ENCODE measurements around the gene METTL22.
A peak's percentile ranks its signal among the peaks of the same experiment; 100 is the strongest.
"Not testable (repeated sequence)": the region's sequence is repeated elsewhere in the genome, so short reads cannot be mapped to it uniquely, and the experiment has no call there.

METTL22 gene

GRCh38 chr16:8645141-8645521 lies 23.6 kb downstream of the METTL22 start:
- TF ChIP-seq CTCF (IDR thresholded peaks at IDR 0.05) (no peak), ZFX (IDR thresholded peaks at IDR 0.05; ENCODE audit: borderline replicate concordance) (no peak)

GRCh38 chr16:8645831-8646230 lies 24.3 kb downstream of the METTL22 start:
- TF ChIP-seq ZFX (IDR thresholded peaks at IDR 0.05; ENCODE audit: borderline replicate concordance) (no peak), CTCF (IDR thresholded peaks at IDR 0.05) (no peak)
- H3K27ac ChIP-seq: no peak overlapping the region

More at GRCh38 chr16:8645141-8645521, 23.6 kb downstream of the METTL22 start:
- H3K27ac ChIP-seq: no peak overlapping the region

- TF ChIP-seq ZFX (IDR thresholded peaks at IDR 0.05; ENCODE audit: borderline replicate concordance) (no peak), CTCF (IDR thresholded peaks at IDR 0.05) (no peak)
- no peak overlapping the region for H3K27ac ChIP-seq
These were observed 25.0 kb downstream of the METTL22 start for GRCh38 chr16:8646326-8647053.

- H3K27ac ChIP-seq: no peak overlapping the region
- TF ChIP-seq CTCF (IDR thresholded peaks at IDR 0.05): no peak
- TF ChIP-seq ZFX (IDR thresholded peaks at IDR 0.05; ENCODE audit: borderline replicate concordance): no peak
These were observed 26.3 kb downstream of the METTL22 start for GRCh38 chr16:8647721-8648318.

- H3K27ac ChIP-seq: no peak overlapping the region
- TF ChIP-seq CTCF (IDR thresholded peaks at IDR 0.05) (no peak), ZFX (IDR thresholded peaks at IDR 0.05; ENCODE audit: borderline replicate concordance) (no peak)
These were observed 27.4 kb downstream of the METTL22 start for GRCh38 chr16:8648877-8649276.

- no peak overlapping the region for H3K27ac ChIP-seq
- TF ChIP-seq ZFX (IDR thresholded peaks at IDR 0.05; ENCODE audit: borderline replicate concordance) (no peak), CTCF (IDR thresholded peaks at IDR 0.05) (no peak)
These were observed 28.5 kb downstream of the METTL22 start for GRCh38 chr16:8649829-8650554.

- TF ChIP-seq CTCF (IDR thresholded peaks at IDR 0.05): peak; percentile 32; the same call in 1 of the 2 replicates
- not testable (repeated sequence) for H3K27ac ChIP-seq
These were observed 30.5 kb downstream of the METTL22 start for GRCh38 chr16:8651958-8652357.

Measured in 22Rv1 (cell line).